VCaP (cell line): ENCODE results near the gene LYSMD1.

ENCODE experiments used
- H3K27ac ChIP-seq: fragments of 450-650 bp; 2 replicates; pipeline ENCODE4 v1.5.1; 2017
- CTCF ChIP-seq: fragments of 450-650 bp; conservative IDR thresholded peaks from 2 replicates; pipeline ENCODE4 v1.5.1; 2017; ENCODE audit warnings: mild to moderate bottlenecking, moderate library complexity

The LYSMD1 gene

GRCh38 chr1:151197863-151198253, 32.2 kb upstream of the LYSMD1 start:
- peak overlapping the region; percentile 93 for H3K27ac ChIP-seq
- no peak for TF ChIP-seq CTCF

- TF ChIP-seq CTCF = peak; percentile 82
- H3K27ac ChIP-seq = peak overlapping the region; percentile 66
Observed at GRCh38 chr1:151196292-151196800, 30.6 kb upstream of the LYSMD1 start.

GRCh38 chr1:151194894-151195594, 29.3 kb upstream of the LYSMD1 start:
- H3K27ac ChIP-seq = peak overlapping the region; percentile 66; the same call in 1 of the 2 replicates

- TF ChIP-seq CTCF = no peak
- H3K27ac ChIP-seq = no peak overlapping the region
Observed at GRCh38 chr1:151193856-151194255, 28.2 kb upstream of the LYSMD1 start.

GRCh38 chr1:151193304-151193703, 27.6 kb upstream of the LYSMD1 start:
- no peak for TF ChIP-seq CTCF
- H3K27ac ChIP-seq = no peak overlapping the region

GRCh38 chr1:151192047-151192446, 26.3 kb upstream of the LYSMD1 start:
- no peak overlapping the region for H3K27ac ChIP-seq
- TF ChIP-seq CTCF = no peak

- H3K27ac ChIP-seq = peak within 1 kb of the TSS; percentile 88
- TF ChIP-seq CTCF = no peak
Observed at GRCh38 chr1:151189637-151190445, 24.1 kb upstream of the LYSMD1 start, which contains the start of gene VPS72. Gene VPS72, minus strand, starts transcription at chr1:151190197. Its CDS starts 76 bp downstream, at chr1:151190121.

GRCh38 chr1:151188667-151189066, 23.0 kb upstream of the LYSMD1 start:
- H3K27ac ChIP-seq = peak overlapping the region; percentile 88
